ENCODE measurements around the gene CHST12.

DNA sequence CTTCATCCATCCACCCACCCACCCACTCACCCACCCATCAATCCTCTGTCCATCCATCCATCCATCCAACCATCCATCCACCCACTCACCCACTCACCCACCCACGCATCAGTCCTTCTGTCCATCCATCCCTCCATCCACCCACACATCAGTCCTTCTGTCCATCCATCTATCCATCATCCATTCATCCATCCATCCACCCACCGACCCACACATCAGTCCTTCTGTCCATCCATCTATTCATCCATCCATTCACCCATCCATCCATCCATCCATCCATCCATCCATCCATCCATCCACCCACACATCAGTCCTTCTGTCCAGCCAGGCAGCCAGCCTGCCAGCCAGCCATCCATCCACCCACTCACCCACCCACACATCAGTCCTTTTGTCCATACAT is 88.6 kb downstream of the CHST12 start:
- TF ChIP-seq, protein P1, sequence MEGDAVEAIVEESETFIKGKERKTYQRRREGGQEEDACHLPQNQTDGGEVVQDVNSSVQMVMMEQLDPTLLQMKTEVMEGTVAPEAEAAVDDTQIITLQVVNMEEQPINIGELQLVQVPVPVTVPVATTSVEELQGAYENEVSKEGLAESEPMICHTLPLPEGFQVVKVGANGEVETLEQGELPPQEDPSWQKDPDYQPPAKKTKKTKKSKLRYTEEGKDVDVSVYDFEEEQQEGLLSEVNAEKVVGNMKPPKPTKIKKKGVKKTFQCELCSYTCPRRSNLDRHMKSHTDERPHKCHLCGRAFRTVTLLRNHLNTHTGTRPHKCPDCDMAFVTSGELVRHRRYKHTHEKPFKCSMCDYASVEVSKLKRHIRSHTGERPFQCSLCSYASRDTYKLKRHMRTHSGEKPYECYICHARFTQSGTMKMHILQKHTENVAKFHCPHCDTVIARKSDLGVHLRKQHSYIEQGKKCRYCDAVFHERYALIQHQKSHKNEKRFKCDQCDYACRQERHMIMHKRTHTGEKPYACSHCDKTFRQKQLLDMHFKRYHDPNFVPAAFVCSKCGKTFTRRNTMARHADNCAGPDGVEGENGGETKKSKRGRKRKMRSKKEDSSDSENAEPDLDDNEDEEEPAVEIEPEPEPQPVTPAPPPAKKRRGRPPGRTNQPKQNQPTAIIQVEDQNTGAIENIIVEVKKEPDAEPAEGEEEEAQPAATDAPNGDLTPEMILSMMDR (IDR thresholded peaks at IDR 0.05) = no peak
- TF ChIP-seq POLR2A (IDR thresholded peaks at IDR 0.05) (no peak), EP300 (IDR thresholded peaks at IDR 0.05) (no peak), POLR2AphosphoS5 (IDR thresholded peaks at IDR 0.05) (no peak)
